Effector memory CD8-positive, alpha-beta T cell (primary cell): ENCODE results near the gene MEX3C.
A peak's percentile ranks its signal among the peaks of the same experiment; 100 is the strongest.

ENCODE experiments used
- ATAC-seq: fragments of 150-1000 bp; cut with Tn5 transposase; replicated peaks from 2 replicates; pipeline ENCODE4 v1.10.0; 2021; ENCODE audit warnings: mild to moderate bottlenecking, moderate library complexity
- DNase-seq, 3 experiments: peaks; one replicate each; pipeline ENCODE4 v3.0.0; 2021
- H3K27ac Mint-ChIP-seq, 2 donors: one replicate each; pipeline ENCODE4 v1.8.0; 2022; ENCODE audit warnings: mild to moderate bottlenecking in 2 of 2, mixed read lengths in 2 of 2, moderate library complexity in 2 of 2
- H3K27me3 Mint-ChIP-seq, 2 donors: one replicate each; pipeline ENCODE4 v1.8.0; 2022; ENCODE audit warnings: mixed read lengths in 2 of 2
- H3K36me3 Mint-ChIP-seq: one replicate; pipeline ENCODE4 v1.8.0; 2022; ENCODE audit warnings: mild to moderate bottlenecking, moderate library complexity, mixed read lengths; ENCODE audit not compliant: insufficient read depth
- H3K4me1 Mint-ChIP-seq, 2 donors: one replicate each; pipeline ENCODE4 v1.8.0; 2022; ENCODE audit warnings: low read depth in 2 of 2, mixed read lengths in 2 of 2
- H3K4me3 Mint-ChIP-seq, 2 donors: one replicate each; pipeline ENCODE4 v1.8.0; 2022; ENCODE audit warnings: mild to moderate bottlenecking in 2 of 2, mixed read lengths in 2 of 2, moderate library complexity in 2 of 2
- H3K9me3 Mint-ChIP-seq, 2 donors: one replicate each; pipeline ENCODE4 v1.8.0; 2022; ENCODE audit warnings: mixed read lengths in 2 of 2

The MEX3C gene

GRCh38 chr18:51135795-51136194 lies 61.7 kb downstream of the MEX3C start:
- Mint-ChIP-seq H3K36me3 (no peaks in the 10 kb centered on the region), H3K27ac (no peak overlapping the region), H3K9me3 (no peaks in the 10 kb centered on the region), H3K4me1 (peaks cover 0 to 4% of the 10 kb centered on the region in 2 donors), H3K27me3 (no peaks in the 10 kb centered on the region), H3K4me3 (no peak overlapping the region)
- ATAC-seq = no peak
- DNase-seq = peak in 1 of 3 experiments; percentile 8

GRCh38 chr18:51135364-51135763 lies 62.1 kb downstream of the MEX3C start:
- ATAC-seq = no peak
- Mint-ChIP-seq H3K27me3 (no peaks in the 10 kb centered on the region), H3K36me3 (no peaks in the 10 kb centered on the region), H3K4me1 (peaks cover 0 to 4% of the 10 kb centered on the region in 2 donors), H3K9me3 (no peaks in the 10 kb centered on the region), H3K4me3 (no peak overlapping the region), H3K27ac (no peak overlapping the region)
- no peak for DNase-seq

- no peaks in the 10 kb centered on the region for H3K9me3 Mint-ChIP-seq
- H3K27ac Mint-ChIP-seq = no peak overlapping the region
- no peaks in the 10 kb centered on the region for H3K27me3 Mint-ChIP-seq
- peaks cover 0 to 4% of the 10 kb centered on the region in 2 donors for H3K4me1 Mint-ChIP-seq
- ATAC-seq (no peak), DNase-seq (no peak)
- no peak overlapping the region for H3K4me3 Mint-ChIP-seq
- no peaks in the 10 kb centered on the region for H3K36me3 Mint-ChIP-seq
Measured at GRCh38 chr18:51134721-51135120, 62.8 kb downstream of the MEX3C start.

- DNase-seq = no peak
- peaks cover 0 to 4% of the 10 kb centered on the region in 2 donors for H3K4me1 Mint-ChIP-seq
- no peak overlapping the region for H3K27ac Mint-ChIP-seq
- no peak overlapping the region for H3K4me3 Mint-ChIP-seq
- no peaks in the 10 kb centered on the region for H3K9me3 Mint-ChIP-seq
- H3K27me3 Mint-ChIP-seq = no peaks in the 10 kb centered on the region
- no peaks in the 10 kb centered on the region for H3K36me3 Mint-ChIP-seq
- no peak for ATAC-seq
Measured at GRCh38 chr18:51133580-51134160, 63.8 kb downstream of the MEX3C start.

GRCh38 chr18:51132256-51132935 lies 65.1 kb downstream of the MEX3C start:
- Mint-ChIP-seq H3K4me3 (no peak overlapping the region), H3K4me1 (peaks cover 0 to 4% of the 10 kb centered on the region in 2 donors), H3K27ac (no peak overlapping the region), H3K27me3 (no peaks in the 10 kb centered on the region), H3K9me3 (no peaks in the 10 kb centered on the region), H3K36me3 (no peaks in the 10 kb centered on the region)
- ATAC-seq (no peak), DNase-seq (no peak)

- Mint-ChIP-seq H3K27me3 (peaks cover 1 to 7% of the 10 kb centered on the region in 2 donors), H3K27ac (peak overlapping the region in 1 of 2 donors; percentile 32), H3K4me1 (no peaks in the 10 kb centered on the region), H3K9me3 (no peaks in the 10 kb centered on the region), H3K36me3 (no peaks in the 10 kb centered on the region), H3K4me3 (no peak overlapping the region)
- DNase-seq (no peak), ATAC-seq (no peak)
Measured at GRCh38 chr18:51128533-51128932, 68.9 kb downstream of the MEX3C start.

GRCh38 chr18:51127664-51128063 lies 69.8 kb downstream of the MEX3C start:
- ATAC-seq (no peak), DNase-seq (no peak)
- Mint-ChIP-seq H3K9me3 (no peaks in the 10 kb centered on the region), H3K4me3 (no peak overlapping the region), H3K27ac (no peak overlapping the region), H3K4me1 (no peaks in the 10 kb centered on the region), H3K27me3 (peaks cover 4 to 12% of the 10 kb centered on the region in 2 donors), H3K36me3 (no peaks in the 10 kb centered on the region)

GRCh38 chr18:51125976-51126375 lies 71.5 kb downstream of the MEX3C start:
- ATAC-seq (no peak), DNase-seq (no peak)
- Mint-ChIP-seq H3K27me3 (peaks cover 4 to 22% of the 10 kb centered on the region in 2 donors), H3K4me3 (no peak overlapping the region), H3K27ac (peak overlapping the region in 1 of 2 donors; percentile 64), H3K36me3 (no peaks in the 10 kb centered on the region), H3K4me1 (no peaks in the 10 kb centered on the region), H3K9me3 (no peaks in the 10 kb centered on the region)
